IMR-90 (cell line): ENCODE data around the gene ENO2. TPM values are rescaled to one million over a fixed set of nuclear protein-coding genes. Genes with fewer than 3 reads are reported as not detected.

Experiments
- ATAC-seq: fragments of 200-7000 bp; cut with Tn5 transposase; 2 replicates; pipeline ENCODE4 v1.9.1; 2020; ENCODE audit warnings: low read depth, mild to moderate bottlenecking, moderate library complexity
- BruUV-seq: library from RNA; stranded (reverse); fragments of 400-500 nt; replicated peaks from 2 replicates; lab custom pipeline; 2021; lab: Mats Ljungman, UMichigan
- CTCF ChIA-PET: fragments of 300-600 bp; formaldehyde crosslinking; extraction: SDS; loops from one replicate; lab custom pipeline; 2021; ENCODE audit warnings: antibody characterized with exemption; lab: Yijun Ruan, JAX
- POLR2A ChIA-PET: fragments of 300-600 bp; sonication (Branson Sonifier 250); formaldehyde crosslinking; loops from one replicate; lab custom pipeline; 2022; ENCODE audit warnings: antibody characterized with exemption; ENCODE audit not compliant: unreplicated experiment; lab: Charles Lee
- DNase-seq: peaks from one replicate; pipeline ENCODE4 v3.0.0; 2013
- H2AFZ ChIP-seq: replicated peaks from 2 replicates; pipeline ENCODE3; 2013; ENCODE audit warnings: low read length, mild to moderate bottlenecking; ENCODE audit not compliant: poor library complexity
- H2AK5ac ChIP-seq: 2 replicates; pipeline ENCODE4 v1.6.1; 2013; ENCODE audit warnings: low read depth, low read length, inconsistent platforms
- H2AK9ac ChIP-seq: replicated peaks from 2 replicates; pipeline ENCODE3; 2013; ENCODE audit warnings: mild to moderate bottlenecking, low read depth, low read length, moderate library complexity; ENCODE audit not compliant: poor library complexity
- H2BK120ac ChIP-seq: 2 replicates; pipeline ENCODE4 v1.6.1; 2013; ENCODE audit warnings: low read depth, low read length, inconsistent platforms
- H2BK15ac ChIP-seq: 3 replicates; pipeline ENCODE4 v1.6.1; 2013; ENCODE audit warnings: low read depth, low read length, inconsistent platforms
- H2BK20ac ChIP-seq: 2 replicates; pipeline ENCODE4 v1.6.1; 2013; ENCODE audit warnings: low read depth, mild to moderate bottlenecking, inconsistent platforms, low read length, moderate library complexity
- H2BK5ac ChIP-seq: 2 replicates; pipeline ENCODE4 v1.6.1; 2013; ENCODE audit warnings: mild to moderate bottlenecking, low read depth, low read length, inconsistent platforms; ENCODE audit not compliant: poor library complexity, severe bottlenecking
- H3K14ac ChIP-seq: replicated peaks from 2 replicates; pipeline ENCODE4 v1.6.1; 2013; ENCODE audit warnings: low read depth, low read length, inconsistent platforms
- H3K18ac ChIP-seq: 2 replicates; pipeline ENCODE4 v1.6.1; 2013; ENCODE audit warnings: low read depth, low read length, control low read depth
- H3K23ac ChIP-seq: 2 replicates; pipeline ENCODE4 v1.6.1; 2013; ENCODE audit warnings: low read depth, low read length, inconsistent platforms
- H3K27ac ChIP-seq: 2 replicates; pipeline ENCODE4 v1.5.1; 2013; ENCODE audit warnings: mild to moderate bottlenecking, control low read depth, low read length; ENCODE audit not compliant: insufficient read depth
- H3K27me3 ChIP-seq: 2 replicates; pipeline ENCODE4 v1.6.1; 2013; ENCODE audit warnings: low read length; ENCODE audit not compliant: control insufficient read depth, insufficient read depth
- H3K36me3 ChIP-seq: 2 replicates; pipeline ENCODE4 v1.6.1; 2013; ENCODE audit warnings: low read length, mixed read lengths; ENCODE audit not compliant: control insufficient read depth, insufficient read depth
- H3K4ac ChIP-seq: 2 replicates; pipeline ENCODE4 v1.6.1; 2013; ENCODE audit warnings: low read depth, low read length, inconsistent platforms
- H3K4me1 ChIP-seq: 2 replicates; pipeline ENCODE4 v1.6.1; 2013; ENCODE audit warnings: low read length, mixed read lengths; ENCODE audit not compliant: control insufficient read depth, insufficient read depth
- H3K4me2 ChIP-seq: 2 replicates; pipeline ENCODE4 v1.6.1; 2013; ENCODE audit warnings: low read depth, mild to moderate bottlenecking, control low read depth, low read length, moderate library complexity
- H3K4me3 ChIP-seq: 2 replicates; pipeline ENCODE4 v1.5.1; 2013; ENCODE audit warnings: low read depth, mild to moderate bottlenecking, control low read depth, low read length, moderate library complexity; ENCODE audit not compliant: insufficient read depth
- H3K56ac ChIP-seq: 2 replicates; pipeline ENCODE4 v1.6.1; 2013; ENCODE audit warnings: low read length, inconsistent platforms; ENCODE audit not compliant: insufficient read depth; ENCODE audit errors: extremely low read depth
- H3K79me1 ChIP-seq, 2 experiments: 2 replicates each; pipeline ENCODE4 v1.6.1; 2013; ENCODE audit warnings: low read length in 2 of 2, inconsistent platforms in 1 of 2, low read depth in 1 of 2
- H3K9ac ChIP-seq: 2 replicates; pipeline ENCODE4 v1.6.1; 2013; ENCODE audit warnings: low read depth, low read length, control low read depth
- H3K9me1 ChIP-seq: 2 replicates; pipeline ENCODE4 v1.6.1; 2013; ENCODE audit warnings: low read length, inconsistent platforms; ENCODE audit not compliant: insufficient read depth
- H3K9me3 ChIP-seq: 2 replicates; pipeline ENCODE4 v1.6.1; 2013; ENCODE audit warnings: low read length; ENCODE audit not compliant: control insufficient read depth, insufficient read depth
- H4K20me1 ChIP-seq: 2 replicates; pipeline ENCODE4 v1.6.1; 2013; ENCODE audit warnings: low read length, inconsistent platforms; ENCODE audit not compliant: insufficient read depth
- H4K5ac ChIP-seq: 2 replicates; pipeline ENCODE4 v1.6.1; 2013; ENCODE audit warnings: mild to moderate bottlenecking, low read depth, low read length, control low read depth
- H4K8ac ChIP-seq, 2 experiments: 2 replicates each; pipeline ENCODE4 v1.6.1; 2013; ENCODE audit warnings: low read depth in 2 of 2, low read length in 2 of 2, control low read depth in 1 of 2, inconsistent platforms in 1 of 2
- H4K91ac ChIP-seq: 2 replicates; pipeline ENCODE4 v1.6.1; 2013; ENCODE audit warnings: low read depth, low read length, inconsistent platforms; ENCODE audit not compliant: insufficient read depth
- BHLHE40 ChIP-seq: fragments of 150-350 bp; IDR thresholded peaks from 2 replicates; pipeline ENCODE4 v1.6.1; 2016; ENCODE audit warnings: mild to moderate bottlenecking, low read depth, low read length
- CEBPB ChIP-seq: IDR thresholded peaks from 2 replicates; pipeline ENCODE4 v1.6.1; 2012; ENCODE audit warnings: low read depth, low read length, improper control_type of control experiment
- CHD1 ChIP-seq: IDR thresholded peaks from 2 replicates; pipeline ENCODE4 v1.6.1; 2012; ENCODE audit warnings: low read depth, low read length, improper control_type of control experiment
- FOS ChIP-seq: fragments of 150-350 bp; IDR thresholded peaks from 2 replicates; pipeline ENCODE4 v1.6.1; 2016; ENCODE audit warnings: low read depth, low read length
- MAFK ChIP-seq: IDR thresholded peaks from 2 replicates; pipeline ENCODE4 v1.6.1; 2012; ENCODE audit warnings: low read depth, low read length, improper control_type of control experiment
- MAZ ChIP-seq: IDR thresholded peaks from 2 replicates; pipeline ENCODE4 v1.6.1; 2012; ENCODE audit warnings: low read depth, mild to moderate bottlenecking, low read length, improper control_type of control experiment, moderate library complexity, borderline replicate concordance
- MXI1 ChIP-seq: IDR thresholded peaks from 2 replicates; pipeline ENCODE4 v1.6.1; 2012; ENCODE audit warnings: low read depth, mild to moderate bottlenecking, low read length, moderate library complexity, borderline replicate concordance
- NFE2L2 ChIP-seq: fragments of 150-350 bp; IDR thresholded peaks from 2 replicates; pipeline ENCODE4 v1.6.1; 2016; ENCODE audit warnings: low read depth, mild to moderate bottlenecking, low read length
- POLR2A ChIP-seq: IDR thresholded peaks from 2 replicates; pipeline ENCODE4 v1.6.1; 2012; ENCODE audit warnings: mild to moderate bottlenecking, low read depth, low read length
- RAD21 ChIP-seq: IDR thresholded peaks from 2 replicates; pipeline ENCODE4 v1.6.1; 2012; ENCODE audit warnings: low read length, improper control_type of control experiment
- RCOR1 ChIP-seq: IDR thresholded peaks from 2 replicates; pipeline ENCODE4 v1.6.1; 2012; ENCODE audit warnings: mild to moderate bottlenecking, low read length, improper control_type of control experiment; ENCODE audit not compliant: insufficient replicate concordance
- RFX5 ChIP-seq: IDR thresholded peaks from 2 replicates; pipeline ENCODE4 v1.8.0; 2012; ENCODE audit warnings: low read depth, mild to moderate bottlenecking, low read length, moderate library complexity
- SMC3 ChIP-seq: fragments of 150-350 bp; IDR thresholded peaks from 2 replicates; pipeline ENCODE4 v1.6.1; 2016; ENCODE audit warnings: low read depth, mild to moderate bottlenecking, antibody characterized with exemption, low read length, moderate library complexity
- WGBS, 2 experiments: methylation state at CpG; one replicate each; pipeline versions ENCODE4 v1.1.5 to v1.1.7; 2013; ENCODE audit warnings: missing lambda C conversion rate in 2 of 2; ENCODE audit not compliant: insufficient read length in 1 of 2; ENCODE audit errors: extremely low coverage in 2 of 2; 5-methylcytosine and 5-hydroxymethylcytosine counted together
- dilution Hi-C: fragments of 300-500 bp; cut with HindIII; formaldehyde crosslinking; loops from one replicate; pipeline ENCODE4 v1.14.3; 2018; ENCODE audit warnings: low sequenced_read_pairs; ENCODE audit not compliant: unreplicated experiment
- in situ Hi-C: fragments of 300-500 bp; cut with MboI; formaldehyde crosslinking; loops from 3 replicates; pipeline ENCODE4 v1.14.3; 2019; ENCODE audit warnings: low sequenced_read_pairs, inconsistent platforms, mixed read lengths
- intact Hi-C: fragments of 100-400 bp; cut with micrococcal nuclease; formaldehyde crosslinking; loops from 2 replicates; pipeline ENCODE4 v1.10.0; 2022
- polyA plus RNA-seq, 3 experiments: library from polyadenylated mRNA; depleted of rRNA; stranded (reverse); fragments of >200 nt; gene quantifications; 2 replicates each; pipeline ENCODE4 v1.2.3, GENCODE V29; 2012; ENCODE audit warnings: low replicate concordance in 1 of 3
- total RNA-seq: library from RNA; depleted of rRNA; stranded (reverse); fragments of >200 nt; gene quantifications from 2 replicates; pipeline ENCODE4 v1.2.3, GENCODE V29; 2012
- TF ChIP-seq, protein P1 (sequence below): fragments of 150-350 bp; IDR thresholded peaks from 2 replicates; pipeline ENCODE4 v1.6.1; 2017; ENCODE audit warnings: mild to moderate bottlenecking, antibody characterized with exemption, low read length, low read depth
- TF ChIP-seq, protein P2 (sequence below): fragments of 150-350 bp; IDR thresholded peaks from 2 replicates; pipeline ENCODE4 v1.6.1; 2016; ENCODE audit warnings: low read depth, mild to moderate bottlenecking, low read length, moderate library complexity, borderline replicate concordance
- TF ChIP-seq, protein P3 (sequence below): conservative IDR thresholded peaks from 2 replicates; pipeline ENCODE4 v1.5.1; 2012; ENCODE audit warnings: mild to moderate bottlenecking, low read depth, low read length, improper control_type of control experiment

ENO2 gene
- total and polyA plus RNA-seq, 2 of the 4 experiments (the other 2 are of a cell fraction): 28.3 to 92.8 TPM

DNA sequence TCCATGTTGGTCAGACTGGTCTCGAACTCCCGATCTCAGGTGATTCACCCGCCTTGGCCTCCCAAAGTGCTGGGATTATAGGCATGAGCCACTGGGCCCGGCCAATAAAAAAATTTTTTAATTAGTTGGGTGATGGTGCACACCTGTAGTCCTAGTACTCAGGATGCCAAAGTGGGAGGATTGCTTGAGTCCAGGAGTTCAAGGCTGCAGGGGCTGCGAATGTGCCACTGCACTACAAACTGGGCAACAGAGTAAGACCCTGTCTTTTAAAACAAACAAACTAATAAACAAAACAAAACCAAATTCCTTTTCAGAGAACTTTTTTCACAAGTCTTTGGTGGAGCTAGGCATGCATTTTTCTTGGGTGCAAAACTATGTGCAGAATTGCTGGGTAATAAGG, 31.1 kb upstream of the ENO2 start:
- H3K9ac ChIP-seq: no peak overlapping the region
- BruUV-seq: no TSS peak
- WGBS, 2 experiments: 100% methylated on average over 3 of the region's 5 CpGs; no CpG with 5 or more reads in 1 of the 2 experiments
- H3K27ac ChIP-seq: no peak overlapping the region
- no peak for TF ChIP-seq NFE2L2
- no peak for TF ChIP-seq RCOR1
- TF ChIP-seq, protein P1, sequence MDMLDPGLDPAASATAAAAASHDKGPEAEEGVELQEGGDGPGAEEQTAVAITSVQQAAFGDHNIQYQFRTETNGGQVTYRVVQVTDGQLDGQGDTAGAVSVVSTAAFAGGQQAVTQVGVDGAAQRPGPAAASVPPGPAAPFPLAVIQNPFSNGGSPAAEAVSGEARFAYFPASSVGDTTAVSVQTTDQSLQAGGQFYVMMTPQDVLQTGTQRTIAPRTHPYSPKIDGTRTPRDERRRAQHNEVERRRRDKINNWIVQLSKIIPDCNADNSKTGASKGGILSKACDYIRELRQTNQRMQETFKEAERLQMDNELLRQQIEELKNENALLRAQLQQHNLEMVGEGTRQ: no peak
- no peak for TF ChIP-seq CEBPB
- no peak for TF ChIP-seq MXI1
- TF ChIP-seq, protein P2, sequence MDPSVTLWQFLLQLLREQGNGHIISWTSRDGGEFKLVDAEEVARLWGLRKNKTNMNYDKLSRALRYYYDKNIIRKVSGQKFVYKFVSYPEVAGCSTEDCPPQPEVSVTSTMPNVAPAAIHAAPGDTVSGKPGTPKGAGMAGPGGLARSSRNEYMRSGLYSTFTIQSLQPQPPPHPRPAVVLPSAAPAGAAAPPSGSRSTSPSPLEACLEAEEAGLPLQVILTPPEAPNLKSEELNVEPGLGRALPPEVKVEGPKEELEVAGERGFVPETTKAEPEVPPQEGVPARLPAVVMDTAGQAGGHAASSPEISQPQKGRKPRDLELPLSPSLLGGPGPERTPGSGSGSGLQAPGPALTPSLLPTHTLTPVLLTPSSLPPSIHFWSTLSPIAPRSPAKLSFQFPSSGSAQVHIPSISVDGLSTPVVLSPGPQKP: no peak
- TF ChIP-seq CHD1: no peak
- no peak for TF ChIP-seq SMC3
- TF ChIP-seq MAZ: no peak
- TF ChIP-seq BHLHE40: no peak
- no peak for TF ChIP-seq POLR2A
- TF ChIP-seq FOS: no peak
- TF ChIP-seq RFX5: no peak
- no peak for TF ChIP-seq RAD21
- TF ChIP-seq, protein P3, sequence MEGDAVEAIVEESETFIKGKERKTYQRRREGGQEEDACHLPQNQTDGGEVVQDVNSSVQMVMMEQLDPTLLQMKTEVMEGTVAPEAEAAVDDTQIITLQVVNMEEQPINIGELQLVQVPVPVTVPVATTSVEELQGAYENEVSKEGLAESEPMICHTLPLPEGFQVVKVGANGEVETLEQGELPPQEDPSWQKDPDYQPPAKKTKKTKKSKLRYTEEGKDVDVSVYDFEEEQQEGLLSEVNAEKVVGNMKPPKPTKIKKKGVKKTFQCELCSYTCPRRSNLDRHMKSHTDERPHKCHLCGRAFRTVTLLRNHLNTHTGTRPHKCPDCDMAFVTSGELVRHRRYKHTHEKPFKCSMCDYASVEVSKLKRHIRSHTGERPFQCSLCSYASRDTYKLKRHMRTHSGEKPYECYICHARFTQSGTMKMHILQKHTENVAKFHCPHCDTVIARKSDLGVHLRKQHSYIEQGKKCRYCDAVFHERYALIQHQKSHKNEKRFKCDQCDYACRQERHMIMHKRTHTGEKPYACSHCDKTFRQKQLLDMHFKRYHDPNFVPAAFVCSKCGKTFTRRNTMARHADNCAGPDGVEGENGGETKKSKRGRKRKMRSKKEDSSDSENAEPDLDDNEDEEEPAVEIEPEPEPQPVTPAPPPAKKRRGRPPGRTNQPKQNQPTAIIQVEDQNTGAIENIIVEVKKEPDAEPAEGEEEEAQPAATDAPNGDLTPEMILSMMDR: no peak
- TF ChIP-seq MAFK: no peak
- H3K9me3 ChIP-seq: no peaks in the 10 kb centered on the region
- no peak overlapping the region for H2AK9ac ChIP-seq
- ChIA-PET POLR2A (no interaction called here), CTCF (no interaction called here)
- no peak overlapping the region for H3K4ac ChIP-seq
- no peak overlapping the region for H2AFZ ChIP-seq
- intact Hi-C loops: no loop called here
- in situ Hi-C loops: no loop called here
- DNase-seq (no peak), ATAC-seq (no peak)
- H3K79me1 ChIP-seq: peaks cover 3 to 4% of the 10 kb centered on the region in 2 experiments; a peak in 2 of 4 replicates
- H4K8ac ChIP-seq: no peak overlapping the region
- no peak overlapping the region for H2BK5ac ChIP-seq
- no peak overlapping the region for H2BK120ac ChIP-seq
- dilution Hi-C loops: no loop called here
- no peaks in the 10 kb centered on the region for H3K27me3 ChIP-seq
- no peak overlapping the region for H3K23ac ChIP-seq
- H3K18ac ChIP-seq: no peak overlapping the region
- no peak overlapping the region for H4K91ac ChIP-seq
- H2AK5ac ChIP-seq: no peak overlapping the region
- H3K14ac ChIP-seq: no peak overlapping the region
- H3K36me3 ChIP-seq: peaks cover 17% of the 10 kb centered on the region
- no peak overlapping the region for H3K4me2 ChIP-seq
- H3K56ac ChIP-seq: no peak overlapping the region
- no peaks in the 10 kb centered on the region for H4K20me1 ChIP-seq
- no peak overlapping the region for H2BK20ac ChIP-seq
- H3K4me1 ChIP-seq: no peaks in the 10 kb centered on the region
- H2BK15ac ChIP-seq: no peak overlapping the region
- H4K5ac ChIP-seq: no peak overlapping the region
- no peak overlapping the region for H3K4me3 ChIP-seq
- 0 out of 2 replicates have a peak, but pooled peaks cover 6% of the 10 kb centered on the region for H3K9me1 ChIP-seq
